DOHH2 (cell line): ENCODE data around the gene ICA1L.

Experiments used
- EZH2phosphoT487 ChIP-seq: fragments of 200-600 bp; sonication (generic); IDR thresholded peaks from 2 replicates; pipeline ENCODE4 v1.6.1; 2017; ENCODE audit warnings: borderline replicate concordance, mild to moderate bottlenecking, antibody characterized with exemption, low read length, moderate library complexity, mixed read lengths
- TF ChIP-seq, protein P1 (sequence below): fragments of 200-600 bp; sonication (generic); IDR thresholded peaks from one replicate; pipeline ENCODE4 v1.5.1; 2014; ENCODE audit warnings: antibody characterized with exemption, mild to moderate bottlenecking, low read depth, low read length; ENCODE audit not compliant: poor library complexity, severe bottlenecking

DNA sequence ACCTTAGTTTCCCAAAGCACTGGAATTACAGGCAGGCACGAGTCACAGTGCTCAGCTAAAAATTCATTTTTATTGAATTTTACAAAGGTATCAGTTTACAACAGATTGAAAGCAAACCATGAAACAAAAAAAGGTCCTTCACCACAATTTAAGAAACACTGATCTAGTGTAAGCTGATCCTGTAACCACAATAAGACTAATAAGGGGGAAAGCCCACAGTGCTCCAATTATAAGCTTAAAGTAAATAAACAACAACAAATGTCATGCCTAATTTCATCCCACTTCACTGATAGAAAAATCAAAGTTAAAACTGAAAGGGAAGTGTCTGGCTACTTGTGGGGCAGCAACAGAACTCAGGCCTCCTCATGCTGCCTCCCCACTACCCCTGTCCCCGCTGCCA is 49.2 kb downstream of the ICA1L start:
- TF ChIP-seq, protein P1, sequence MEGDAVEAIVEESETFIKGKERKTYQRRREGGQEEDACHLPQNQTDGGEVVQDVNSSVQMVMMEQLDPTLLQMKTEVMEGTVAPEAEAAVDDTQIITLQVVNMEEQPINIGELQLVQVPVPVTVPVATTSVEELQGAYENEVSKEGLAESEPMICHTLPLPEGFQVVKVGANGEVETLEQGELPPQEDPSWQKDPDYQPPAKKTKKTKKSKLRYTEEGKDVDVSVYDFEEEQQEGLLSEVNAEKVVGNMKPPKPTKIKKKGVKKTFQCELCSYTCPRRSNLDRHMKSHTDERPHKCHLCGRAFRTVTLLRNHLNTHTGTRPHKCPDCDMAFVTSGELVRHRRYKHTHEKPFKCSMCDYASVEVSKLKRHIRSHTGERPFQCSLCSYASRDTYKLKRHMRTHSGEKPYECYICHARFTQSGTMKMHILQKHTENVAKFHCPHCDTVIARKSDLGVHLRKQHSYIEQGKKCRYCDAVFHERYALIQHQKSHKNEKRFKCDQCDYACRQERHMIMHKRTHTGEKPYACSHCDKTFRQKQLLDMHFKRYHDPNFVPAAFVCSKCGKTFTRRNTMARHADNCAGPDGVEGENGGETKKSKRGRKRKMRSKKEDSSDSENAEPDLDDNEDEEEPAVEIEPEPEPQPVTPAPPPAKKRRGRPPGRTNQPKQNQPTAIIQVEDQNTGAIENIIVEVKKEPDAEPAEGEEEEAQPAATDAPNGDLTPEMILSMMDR = no peak
- TF ChIP-seq EZH2phosphoT487 = no peak
